Panc1 (cell line): ENCODE data around the gene CLSTN2. TPM values are rescaled to one million over a fixed set of nuclear protein-coding genes. Genes with fewer than 3 reads are reported as not detected.

Source experiments
- ATAC-seq: fragments of 200-7000 bp; cut with Tn5 transposase; 2 replicates; pipeline ENCODE4 v1.9.1; 2020; ENCODE audit warnings: mild to moderate bottlenecking, moderate library complexity
- BruUV-seq: library from RNA; stranded (reverse); fragments of 400-500 nt; replicated peaks from 2 replicates; lab custom pipeline; 2021; lab: Mats Ljungman, UMichigan
- CTCF ChIA-PET: fragments of 300-600 bp; sonication (Branson Sonifier 250); formaldehyde crosslinking; loops from one replicate; lab custom pipeline; 2022; ENCODE audit warnings: antibody characterized with exemption; lab: Charles Lee
- POLR2A ChIA-PET: fragments of 300-600 bp; sonication (Branson Sonifier 250); formaldehyde crosslinking; loops from one replicate; lab custom pipeline; 2022; ENCODE audit warnings: antibody characterized with exemption; lab: Charles Lee
- DNase-seq: peaks from one replicate; pipeline ENCODE4 v3.0.0-alpha.2; 2010; ENCODE audit warnings: low read depth, low spot score
- H3K27ac ChIP-seq: 2 replicates; pipeline ENCODE4 v1.5.1; 2011; ENCODE audit warnings: mild to moderate bottlenecking, low read length, inconsistent platforms
- H3K27me3 ChIP-seq: fragments of 200-500 bp; sonication (Bioruptor generic); 2 replicates; pipeline ENCODE4 v1.6.0; 2014; ENCODE audit warnings: low read length, inconsistent platforms; ENCODE audit not compliant: control insufficient read depth, insufficient read depth
- H3K36me3 ChIP-seq: fragments of 200-500 bp; sonication (Bioruptor generic); 2 replicates; pipeline ENCODE4 v1.5.1; 2014; ENCODE audit warnings: inconsistent platforms, mild to moderate bottlenecking, low read length, moderate library complexity; ENCODE audit not compliant: control insufficient read depth, insufficient read depth
- H3K4me1 ChIP-seq: 2 replicates; pipeline ENCODE4 v1.5.1; 2011; ENCODE audit warnings: inconsistent platforms, mild to moderate bottlenecking, low read length, moderate library complexity; ENCODE audit not compliant: control insufficient read depth, insufficient read depth
- H3K4me3 ChIP-seq, 2 experiments: 2 replicates each; pipeline ENCODE4 v1.5.1; 2011 to 2012; ENCODE audit warnings: low read depth in 2 of 2, low read length in 2 of 2, mild to moderate bottlenecking in 2 of 2, inconsistent platforms in 1 of 2, moderate library complexity in 1 of 2
- H3K9me3 ChIP-seq: fragments of 200-500 bp; sonication (Bioruptor generic); 2 replicates; pipeline ENCODE4 v1.5.1; 2014; ENCODE audit warnings: low read depth, mild to moderate bottlenecking, inconsistent platforms, low read length, moderate library complexity; ENCODE audit not compliant: control insufficient read depth, insufficient read depth
- CTCF ChIP-seq: fragments of 450-650 bp; IDR thresholded peaks from 2 replicates; pipeline ENCODE4 v1.5.1; 2017; ENCODE audit warnings: mild to moderate bottlenecking
- POLR2AphosphoS5 ChIP-seq: IDR thresholded peaks from 2 replicates; pipeline ENCODE4 v1.6.1; 2012; ENCODE audit warnings: mild to moderate bottlenecking, low read depth, low read length, moderate library complexity
- SIN3A ChIP-seq: IDR thresholded peaks from 2 replicates; pipeline ENCODE4 v1.6.1; 2012; ENCODE audit warnings: low read depth, mild to moderate bottlenecking, low read length, moderate library complexity, borderline replicate concordance; ENCODE audit not compliant: insufficient read depth
- TCF7L2 ChIP-seq: IDR thresholded peaks from 2 replicates; pipeline ENCODE4 v1.6.1; 2011; ENCODE audit warnings: mild to moderate bottlenecking, low read depth, low read length, inconsistent platforms
- in situ Hi-C: cut with HindIII; loops from 2 replicates; pipeline ENCODE4 v1.10.0; 2016; ENCODE audit warnings: low sequenced_read_pairs, low pct_unique_long_range_greater_than_20kb
- intact Hi-C: fragments of 100-400 bp; cut with micrococcal nuclease; formaldehyde crosslinking; loops from one replicate; pipeline ENCODE4 v1.10.0; 2022; ENCODE audit not compliant: unreplicated experiment
- total RNA-seq: library from RNA; stranded (reverse); gene quantifications from one replicate; pipeline ENCODE4 v1.2.1, GENCODE V29; 2021; ENCODE audit not compliant: unreplicated experiment
- TF ChIP-seq, protein P1 (sequence below), 2 experiments: IDR thresholded peaks; 2 replicates each; pipeline ENCODE4 v1.6.1; 2011 to 2012; ENCODE audit warnings: low read depth in 2 of 2, control low read depth in 1 of 2, low read length in 1 of 2, mild to moderate bottlenecking in 1 of 2, moderate library complexity in 1 of 2; ENCODE audit not compliant: insufficient read depth in 1 of 2

Gene CLSTN2
- total RNA-seq, 1 experiment from 2014 or later: 0.03 TPM

DNA sequence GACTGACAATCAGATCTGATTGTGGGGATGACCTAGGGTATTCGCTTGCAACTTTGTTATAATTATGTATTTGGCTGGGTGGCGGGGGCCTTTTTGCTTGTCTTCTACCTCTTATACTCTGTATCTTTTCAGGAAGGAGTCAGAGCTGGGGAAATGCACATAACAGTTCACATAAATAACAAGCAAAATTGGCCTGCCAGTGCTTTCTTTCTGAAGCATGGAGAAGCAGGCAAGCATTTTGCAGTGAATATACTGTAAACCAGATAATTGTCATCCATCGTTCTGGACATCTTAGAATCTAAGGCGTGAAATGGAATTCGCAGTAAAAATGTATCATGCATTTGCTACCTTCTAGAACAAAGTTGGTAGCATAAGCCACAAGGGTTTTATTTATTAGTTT, 227.6 kb downstream of the CLSTN2 start:
- H3K27ac ChIP-seq: no peak overlapping the region
- no peaks in the 10 kb centered on the region for H3K4me1 ChIP-seq
- ATAC-seq (no peak), DNase-seq (no peak)
- in situ Hi-C loops (no loop called here), intact Hi-C loops (no loop called here)
- ChIA-PET POLR2A (no interaction called here), CTCF (no interaction called here)
- H3K9me3 ChIP-seq: no peaks in the 10 kb centered on the region
- TF ChIP-seq CTCF: no peak
- no peak for TF ChIP-seq TCF7L2
- no peak for TF ChIP-seq POLR2AphosphoS5
- TF ChIP-seq, protein P1, sequence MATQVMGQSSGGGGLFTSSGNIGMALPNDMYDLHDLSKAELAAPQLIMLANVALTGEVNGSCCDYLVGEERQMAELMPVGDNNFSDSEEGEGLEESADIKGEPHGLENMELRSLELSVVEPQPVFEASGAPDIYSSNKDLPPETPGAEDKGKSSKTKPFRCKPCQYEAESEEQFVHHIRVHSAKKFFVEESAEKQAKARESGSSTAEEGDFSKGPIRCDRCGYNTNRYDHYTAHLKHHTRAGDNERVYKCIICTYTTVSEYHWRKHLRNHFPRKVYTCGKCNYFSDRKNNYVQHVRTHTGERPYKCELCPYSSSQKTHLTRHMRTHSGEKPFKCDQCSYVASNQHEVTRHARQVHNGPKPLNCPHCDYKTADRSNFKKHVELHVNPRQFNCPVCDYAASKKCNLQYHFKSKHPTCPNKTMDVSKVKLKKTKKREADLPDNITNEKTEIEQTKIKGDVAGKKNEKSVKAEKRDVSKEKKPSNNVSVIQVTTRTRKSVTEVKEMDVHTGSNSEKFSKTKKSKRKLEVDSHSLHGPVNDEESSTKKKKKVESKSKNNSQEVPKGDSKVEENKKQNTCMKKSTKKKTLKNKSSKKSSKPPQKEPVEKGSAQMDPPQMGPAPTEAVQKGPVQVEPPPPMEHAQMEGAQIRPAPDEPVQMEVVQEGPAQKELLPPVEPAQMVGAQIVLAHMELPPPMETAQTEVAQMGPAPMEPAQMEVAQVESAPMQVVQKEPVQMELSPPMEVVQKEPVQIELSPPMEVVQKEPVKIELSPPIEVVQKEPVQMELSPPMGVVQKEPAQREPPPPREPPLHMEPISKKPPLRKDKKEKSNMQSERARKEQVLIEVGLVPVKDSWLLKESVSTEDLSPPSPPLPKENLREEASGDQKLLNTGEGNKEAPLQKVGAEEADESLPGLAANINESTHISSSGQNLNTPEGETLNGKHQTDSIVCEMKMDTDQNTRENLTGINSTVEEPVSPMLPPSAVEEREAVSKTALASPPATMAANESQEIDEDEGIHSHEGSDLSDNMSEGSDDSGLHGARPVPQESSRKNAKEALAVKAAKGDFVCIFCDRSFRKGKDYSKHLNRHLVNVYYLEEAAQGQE (IDR thresholded peaks at IDR 0.05; ENCODE audit: insufficient read depth in 1 of 2, low read depth in 2 of 2, low read length in 1 of 2): no peak
- no peak for TF ChIP-seq SIN3A
- H3K4me3 ChIP-seq: no peak overlapping the region
- no peaks in the 10 kb centered on the region for H3K27me3 ChIP-seq
- H3K36me3 ChIP-seq: no peaks in the 10 kb centered on the region
- BruUV-seq: no TSS peak

DNA sequence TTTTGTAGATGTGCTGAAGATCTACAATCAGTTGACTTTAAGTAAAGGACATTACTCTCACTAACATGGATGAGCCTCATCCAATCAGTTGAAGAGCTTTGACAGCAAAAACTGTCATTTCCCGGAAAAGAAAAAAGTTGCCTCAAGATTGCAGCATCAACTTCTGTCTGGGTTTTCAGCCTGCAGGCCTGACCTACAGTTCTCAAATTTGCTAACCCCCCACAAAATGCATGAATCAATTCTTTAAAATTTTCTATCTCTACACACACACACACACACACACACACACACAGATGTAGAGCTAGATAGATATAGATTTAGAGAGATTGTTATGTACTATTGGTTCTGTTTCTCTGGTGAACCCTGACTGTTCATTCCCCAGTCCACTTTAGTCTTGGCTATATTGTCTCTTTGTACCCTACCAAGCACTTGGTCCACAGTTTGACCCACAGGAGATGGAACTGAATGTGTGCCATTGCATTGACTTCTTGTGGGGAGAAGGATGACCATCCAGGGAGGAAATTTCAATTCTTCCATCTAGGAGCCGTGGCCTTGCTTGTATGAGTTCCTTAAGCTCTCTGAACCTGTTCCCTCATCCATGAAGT, 228.3 kb downstream of the CLSTN2 start:
- DNase-seq (no peak), ATAC-seq (no peak)
- ChIA-PET POLR2A (no interaction called here), CTCF (no interaction called here)
- Histone ChIP-seq H3K27me3 (no peaks in the 10 kb centered on the region), H3K4me3 (no peak overlapping the region), H3K27ac (no peak overlapping the region), H3K4me1 (no peaks in the 10 kb centered on the region), H3K36me3 (no peaks in the 10 kb centered on the region), H3K9me3 (no peaks in the 10 kb centered on the region)
- in situ Hi-C loops: no loop called here
- no TSS peak for BruUV-seq
- TF ChIP-seq TCF7L2 (no peak), CTCF (no peak), SIN3A (no peak), POLR2AphosphoS5 (no peak)
- TF ChIP-seq, protein P1 (IDR thresholded peaks at IDR 0.05; ENCODE audit: insufficient read depth in 1 of 2, low read depth in 2 of 2, low read length in 1 of 2): no peak
- intact Hi-C loops: no loop called here
